Measurements from ENCODE around the gene METTL9.

GRCh38 chr16:21689107-21689506 lies 89.7 kb downstream of the METTL9 start:
- TF ChIP-seq, protein P1, sequence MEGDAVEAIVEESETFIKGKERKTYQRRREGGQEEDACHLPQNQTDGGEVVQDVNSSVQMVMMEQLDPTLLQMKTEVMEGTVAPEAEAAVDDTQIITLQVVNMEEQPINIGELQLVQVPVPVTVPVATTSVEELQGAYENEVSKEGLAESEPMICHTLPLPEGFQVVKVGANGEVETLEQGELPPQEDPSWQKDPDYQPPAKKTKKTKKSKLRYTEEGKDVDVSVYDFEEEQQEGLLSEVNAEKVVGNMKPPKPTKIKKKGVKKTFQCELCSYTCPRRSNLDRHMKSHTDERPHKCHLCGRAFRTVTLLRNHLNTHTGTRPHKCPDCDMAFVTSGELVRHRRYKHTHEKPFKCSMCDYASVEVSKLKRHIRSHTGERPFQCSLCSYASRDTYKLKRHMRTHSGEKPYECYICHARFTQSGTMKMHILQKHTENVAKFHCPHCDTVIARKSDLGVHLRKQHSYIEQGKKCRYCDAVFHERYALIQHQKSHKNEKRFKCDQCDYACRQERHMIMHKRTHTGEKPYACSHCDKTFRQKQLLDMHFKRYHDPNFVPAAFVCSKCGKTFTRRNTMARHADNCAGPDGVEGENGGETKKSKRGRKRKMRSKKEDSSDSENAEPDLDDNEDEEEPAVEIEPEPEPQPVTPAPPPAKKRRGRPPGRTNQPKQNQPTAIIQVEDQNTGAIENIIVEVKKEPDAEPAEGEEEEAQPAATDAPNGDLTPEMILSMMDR (IDR thresholded peaks at IDR 0.05), result no peak
- TF ChIP-seq POLR2A (IDR thresholded peaks at IDR 0.05), result no peak
